ENCODE measurements around the gene NUP88.

Gene NUP88

DNA sequence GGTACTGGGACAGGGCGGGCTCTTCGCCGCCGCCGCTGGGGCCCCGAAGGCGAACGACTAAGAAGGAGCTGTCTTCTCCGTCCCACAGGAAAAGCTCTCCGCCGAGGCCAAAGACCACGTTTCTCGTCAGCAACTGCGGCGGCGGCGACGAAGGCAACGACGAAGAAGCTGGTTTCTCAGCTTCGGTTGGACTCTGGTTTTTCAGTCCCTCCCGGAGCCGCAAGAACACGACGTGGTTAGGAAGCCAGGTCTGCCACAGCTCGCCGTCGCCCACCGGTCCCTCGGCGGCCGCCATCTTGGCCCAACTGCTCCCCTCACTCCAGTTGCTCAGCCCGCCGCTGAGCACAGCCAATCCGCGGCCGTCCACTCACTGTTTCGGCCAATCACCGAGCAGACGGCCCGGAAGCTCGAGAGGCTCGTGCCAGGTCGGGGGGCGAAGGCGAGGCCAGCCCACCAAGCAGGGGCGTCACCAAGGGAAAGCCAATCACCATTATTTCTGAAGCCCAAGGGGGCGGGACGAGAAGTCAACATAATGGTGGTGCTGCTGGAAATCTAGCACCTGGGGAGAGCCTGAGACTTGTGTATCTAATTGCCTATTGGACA is at the start of gene NUP88:
Gene NUP88, minus strand, starts transcription at position 307 of the 603 bp plus-strand sequence. Its CDS starts 12 bp downstream, at position 295.
- CTCF ChIA-PET = interaction anchor here (0.9 to 1.0 kb wide), 2 partner anchors 12 to 20 kb away, joined by 3 to 7 read pairs; partner anchors contain the start of gene C1QBP
- DNase-seq (ENCODE audit: extremely low spot score) = peak; percentile 95
- POLR2A ChIA-PET = interaction anchor here (0.6 to 1.3 kb wide), 14 partner anchors 9 to 67 kb away, joined by 3 to 11 read pairs (median 5); partner anchors contain the start of genes C1QBP, DERL2 and MIS12
- TF ChIP-seq BHLHE40 (IDR thresholded peaks at IDR 0.05; ENCODE audit: borderline replicate concordance) (no peak), ELF4 (IDR thresholded peaks at IDR 0.05) (peak; percentile 74), NFRKB (IDR thresholded peaks at IDR 0.05) (0 out of 2 replicates have a peak, but pooled peaks have one; percentile 16), LEF1 (IDR thresholded peaks at IDR 0.05; ENCODE audit: borderline replicate concordance) (no peak), L3MBTL2 (conservative IDR thresholded peaks at IDR 0.05) (peak; percentile 90)
- TF ChIP-seq, protein P1, sequence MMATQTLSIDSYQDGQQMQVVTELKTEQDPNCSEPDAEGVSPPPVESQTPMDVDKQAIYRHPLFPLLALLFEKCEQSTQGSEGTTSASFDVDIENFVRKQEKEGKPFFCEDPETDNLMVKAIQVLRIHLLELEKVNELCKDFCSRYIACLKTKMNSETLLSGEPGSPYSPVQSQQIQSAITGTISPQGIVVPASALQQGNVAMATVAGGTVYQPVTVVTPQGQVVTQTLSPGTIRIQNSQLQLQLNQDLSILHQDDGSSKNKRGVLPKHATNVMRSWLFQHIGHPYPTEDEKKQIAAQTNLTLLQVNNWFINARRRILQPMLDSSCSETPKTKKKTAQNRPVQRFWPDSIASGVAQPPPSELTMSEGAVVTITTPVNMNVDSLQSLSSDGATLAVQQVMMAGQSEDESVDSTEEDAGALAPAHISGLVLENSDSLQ (IDR thresholded peaks at IDR 0.05) = peak; percentile 56; the same call in 1 of the 2 replicates

- ChIA-PET POLR2A (interaction anchor here (0.9 to 4.8 kb wide), 9 partner anchors 9 to 967 kb away, joined by 3 to 71 read pairs (median 4); partner anchors contain the start of genes C1QBP, DERL2 and MIS12), CTCF (no interaction called here)
These were observed 48.6 kb upstream of the NUP88 start for GRCh38 chr17:5468075-5468473.

DNA sequence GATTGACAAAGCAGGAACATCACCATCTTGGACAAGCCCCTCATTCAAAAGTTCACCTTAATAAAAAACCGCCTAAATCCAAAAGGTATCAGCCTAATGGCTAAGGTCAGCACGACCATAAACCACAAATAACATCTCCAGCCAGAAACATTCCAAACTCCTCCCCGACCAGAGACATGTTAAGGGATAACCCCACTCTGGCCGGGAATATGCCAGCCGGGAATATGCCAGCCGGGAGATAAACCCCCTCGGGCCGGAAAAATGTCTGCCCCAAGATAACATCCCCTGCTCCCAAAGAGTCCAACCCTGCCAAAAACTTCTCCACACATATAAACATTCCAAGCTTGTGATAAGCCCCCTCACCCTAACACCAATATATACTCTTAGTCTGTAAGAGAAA is 48.0 kb upstream of the NUP88 start:
- POLR2A ChIA-PET = interaction anchor here (1.6 to 4.8 kb wide), 2 partner anchors 18 to 58 kb away, joined by 4 to 71 read pairs; partner anchors contain the start of genes DERL2 and MIS12
- CTCF ChIA-PET = no interaction called here
- DNase-seq (ENCODE audit: extremely low spot score) = no peak
- TF ChIP-seq FOXM1 (IDR thresholded peaks at IDR 0.05; ENCODE audit: borderline replicate concordance) = no peak
- TF ChIP-seq ARNT (IDR thresholded peaks at IDR 0.05) = no peak
- TF ChIP-seq, protein P1 (IDR thresholded peaks at IDR 0.05) = no peak
- TF ChIP-seq ZNF384 (IDR thresholded peaks at IDR 0.05) = no peak
- TF ChIP-seq FOXA1 (IDR thresholded peaks at IDR 0.05) = no peak
- no peak for TF ChIP-seq CTBP1 (IDR thresholded peaks at IDR 0.05; ENCODE audit: borderline replicate concordance)
- no peak for TF ChIP-seq HDGF (IDR thresholded peaks at IDR 0.05; ENCODE audit: borderline replicate concordance)
- no peak for TF ChIP-seq TARDBP (IDR thresholded peaks at IDR 0.05)
- no peak for TF ChIP-seq FOXK2 (IDR thresholded peaks at IDR 0.05)
- TF ChIP-seq SUZ12 (IDR thresholded peaks at IDR 0.05) = no peak
- TF ChIP-seq L3MBTL2 (conservative IDR thresholded peaks at IDR 0.05) = no peak
- TF ChIP-seq LEF1 (IDR thresholded peaks at IDR 0.05; ENCODE audit: borderline replicate concordance) = no peak
- no peak for TF ChIP-seq BHLHE40 (IDR thresholded peaks at IDR 0.05; ENCODE audit: borderline replicate concordance)

More at GRCh38 chr17:5468075-5468473, 48.6 kb upstream of the NUP88 start:
- DNase-seq (ENCODE audit: extremely low spot score) = peak; percentile 17
- TF ChIP-seq FOXA1 (IDR thresholded peaks at IDR 0.05) = no peak
- no peak for TF ChIP-seq CTBP1 (IDR thresholded peaks at IDR 0.05; ENCODE audit: borderline replicate concordance)
- no peak for TF ChIP-seq BHLHE40 (IDR thresholded peaks at IDR 0.05; ENCODE audit: borderline replicate concordance)
- no peak for TF ChIP-seq SUZ12 (IDR thresholded peaks at IDR 0.05)
- TF ChIP-seq ZNF384 (IDR thresholded peaks at IDR 0.05) = no peak
- TF ChIP-seq, protein P1 (IDR thresholded peaks at IDR 0.05) = no peak
- TF ChIP-seq TARDBP (IDR thresholded peaks at IDR 0.05) = no peak

GRCh38 chr17:5466295-5466694 is 46.8 kb upstream of the NUP88 start:
- DNase-seq (ENCODE audit: extremely low spot score) = no peak
- TF ChIP-seq BHLHE40 (IDR thresholded peaks at IDR 0.05; ENCODE audit: borderline replicate concordance) = no peak
- no peak for TF ChIP-seq HDGF (IDR thresholded peaks at IDR 0.05; ENCODE audit: borderline replicate concordance)
- TF ChIP-seq, protein P1 (IDR thresholded peaks at IDR 0.05) = no peak
- TF ChIP-seq SP1 (IDR thresholded peaks at IDR 0.05) = no peak
- no peak for TF ChIP-seq FOXK2 (IDR thresholded peaks at IDR 0.05)
- no peak for TF ChIP-seq ZNF384 (IDR thresholded peaks at IDR 0.05)
- ChIA-PET CTCF (no interaction called here), POLR2A (interaction anchor here (0.6 to 4.2 kb wide), 3 partner anchors 20 to 274 kb away, joined by 3 to 22 read pairs (median 4); partner anchors contain the start of genes C1QBP, DERL2, MIS12 and ZNF594)

GRCh38 chr17:5464717-5465507 is 45.5 kb upstream of the NUP88 start:
- ChIA-PET CTCF (interaction anchor here (0.9 kb wide), 1 partner anchor 26 kb away, joined by 3 read pairs; the partner anchor contains the start of gene C1QBP), POLR2A (interaction anchor here (0.6 to 4.2 kb wide), 2 partner anchors 21 to 26 kb away, joined by 3 to 22 read pairs; partner anchors contain the start of genes C1QBP, DERL2 and MIS12)
- DNase-seq (ENCODE audit: extremely low spot score) = no peak
- TF ChIP-seq FOXA1 (IDR thresholded peaks at IDR 0.05) = no peak
- TF ChIP-seq FOXK2 (IDR thresholded peaks at IDR 0.05) = no peak
- TF ChIP-seq LEF1 (IDR thresholded peaks at IDR 0.05; ENCODE audit: borderline replicate concordance) = no peak
- no peak for TF ChIP-seq FOXM1 (IDR thresholded peaks at IDR 0.05; ENCODE audit: borderline replicate concordance)
